Transverse colon (tissue), 4 donors: Measurements from ENCODE around the gene MDFIC. TPM values are rescaled to one million over a fixed set of nuclear protein-coding genes. Genes with fewer than 3 reads are reported as not detected.

ENCODE experiments used
- DNase-seq: peaks from one replicate; pipeline ENCODE4 v3.0.0-alpha.2; 2019
- H3K27ac ChIP-seq, 4 donors: fragments of 200-600 bp; sonication (generic); 2 replicates each; pipeline ENCODE4 v1.5.1; 2016 to 2018; ENCODE audit warnings: inconsistent platforms in 4 of 4
- H3K27me3 ChIP-seq: fragments of 200-600 bp; sonication (generic); 2 replicates; pipeline ENCODE4 v1.5.1; 2017; ENCODE audit warnings: inconsistent platforms
- H3K36me3 ChIP-seq, 4 donors: fragments of 200-600 bp; sonication (generic); 2 replicates each; pipeline ENCODE4 v1.5.1; 2017 to 2019; ENCODE audit warnings: inconsistent platforms in 4 of 4
- H3K4me1 ChIP-seq, 4 donors: fragments of 200-600 bp; sonication (generic); 2 replicates each; pipeline ENCODE4 v1.5.1; 2017 to 2020; ENCODE audit warnings: inconsistent platforms in 4 of 4
- H3K4me3 ChIP-seq, 4 donors: fragments of 200-600 bp; sonication (generic); 1 replicate in 1 of 4; 2 replicates in 3 of 4; pipeline versions ENCODE4 v1.5.1 to v1.6.1; 2017 to 2019; ENCODE audit warnings: inconsistent platforms in 4 of 4
- H3K9me3 ChIP-seq, 2 donors: fragments of 200-600 bp; sonication (generic); 2 replicates each; pipeline ENCODE4 v1.5.1; 2017 to 2019; ENCODE audit warnings: inconsistent platforms in 2 of 2
- EP300 ChIP-seq: sonication (generic); formaldehyde crosslinking; IDR thresholded peaks from one replicate; pipeline ENCODE4 v1.6.1; 2017; ENCODE audit warnings: antibody characterized with exemption, low read depth
- POLR2A ChIP-seq: fragments of 450-650 bp; IDR thresholded peaks from one replicate; pipeline ENCODE4 v1.6.1; 2016; ENCODE audit warnings: antibody characterized with exemption, mild to moderate bottlenecking, moderate library complexity
- POLR2AphosphoS5 ChIP-seq, 3 donors: sonication (generic); formaldehyde crosslinking; IDR thresholded peaks; one replicate each; pipeline ENCODE4 v1.6.1; 2016; ENCODE audit warnings: antibody characterized with exemption in 3 of 3
- whole genome bisulfite sequencing, 2 donors: methylation state at CpG; one replicate each; pipeline ENCODE4 v1.1.5; 2018; ENCODE audit warnings: low coverage in 1 of 2; 5-methylcytosine and 5-hydroxymethylcytosine counted together
- in situ Hi-C, 4 donors: fragments of 200-750 bp; cut with MboI; loops; one replicate each; pipeline versions ENCODE4 v1.15.0 to v1.15.1; 2017; ENCODE audit warnings: low sequenced_read_pairs in 3 of 4, low pct_ligation_motif_present in 1 of 4, low pct_unique_long_range_greater_than_20kb in 1 of 4
- intact Hi-C: fragments of 100-400 bp; cut with DNase I; formaldehyde crosslinking; loops from one replicate; pipeline ENCODE4 v1.15.1; 2023; ENCODE audit warnings: low total_unique reads
- total RNA-seq, 4 donors: library from RNA; depleted of rRNA; stranded (reverse); fragments of >200 nt; gene quantifications; one replicate each; pipeline ENCODE4 v1.1.0, GENCODE V29; 2016
- TF ChIP-seq, protein P1 (sequence below), 5 experiments: fragments of 200-600 bp in 3 of 5; fragments of 450-650 bp in 2 of 5; sonication (generic) in 3 of 5; IDR thresholded peaks; 1 replicate in 2 of 5; 2 replicates in 3 of 5; pipeline ENCODE4 v1.5.1; 2016 to 2017; ENCODE audit warnings: antibody characterized with exemption in 5 of 5, inconsistent platforms in 3 of 5, mild to moderate bottlenecking in 2 of 5, moderate library complexity in 1 of 5

MDFIC gene
- total RNA-seq, 4 donors from 2014 or later: 4.5 to 14.8 (median 9.6) TPM

DNA sequence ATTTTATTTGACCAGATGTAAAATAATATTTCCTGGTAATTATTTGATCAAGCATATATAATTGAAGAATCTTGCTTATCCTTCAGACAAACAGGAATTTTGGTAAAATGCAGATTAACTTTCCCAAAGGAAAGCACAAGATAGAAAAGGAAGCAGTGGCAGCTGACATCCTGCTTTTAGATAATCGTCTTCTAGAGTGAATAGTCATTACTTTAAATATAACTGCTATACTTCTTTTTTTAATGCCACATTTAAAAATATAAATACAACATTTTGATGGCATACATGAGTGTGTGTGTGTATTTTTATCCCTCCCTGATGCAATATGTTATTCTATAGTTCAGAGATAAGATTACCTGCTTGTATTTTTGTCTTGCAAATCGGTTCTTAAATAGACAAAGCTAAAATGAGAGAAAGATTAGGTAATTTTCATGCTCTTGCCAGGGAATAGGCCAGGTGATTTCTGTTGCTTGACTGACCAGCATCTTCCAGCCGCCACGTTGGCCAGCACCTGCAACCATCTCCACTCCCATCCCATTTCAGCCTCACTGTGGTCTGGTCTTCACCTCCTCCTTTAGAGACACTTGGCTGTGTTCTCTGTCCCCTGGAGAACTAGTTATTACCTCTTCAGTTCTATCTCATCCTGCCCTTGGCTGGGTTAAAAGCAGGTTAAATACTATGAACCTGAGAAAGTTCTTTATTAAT is 58.1 kb downstream of the MDFIC start:
- WGBS, 2 donors: 81% methylated on average over 4 of the region's 4 CpGs
- intact Hi-C loops: no loop called here
- in situ Hi-C loops: no loop called here
- H3K36me3 ChIP-seq: no peaks in the 10 kb centered on the region
- H3K27ac ChIP-seq: no peak overlapping the region
- peaks cover 0 to 4% (median 0%) of the 10 kb centered on the region in 4 donors for H3K4me1 ChIP-seq
- DNase-seq: no peak
- H3K9me3 ChIP-seq: no peaks in the 10 kb centered on the region
- no peak for TF ChIP-seq POLR2AphosphoS5 (IDR thresholded peaks at IDR 0.05)
- TF ChIP-seq, protein P1, sequence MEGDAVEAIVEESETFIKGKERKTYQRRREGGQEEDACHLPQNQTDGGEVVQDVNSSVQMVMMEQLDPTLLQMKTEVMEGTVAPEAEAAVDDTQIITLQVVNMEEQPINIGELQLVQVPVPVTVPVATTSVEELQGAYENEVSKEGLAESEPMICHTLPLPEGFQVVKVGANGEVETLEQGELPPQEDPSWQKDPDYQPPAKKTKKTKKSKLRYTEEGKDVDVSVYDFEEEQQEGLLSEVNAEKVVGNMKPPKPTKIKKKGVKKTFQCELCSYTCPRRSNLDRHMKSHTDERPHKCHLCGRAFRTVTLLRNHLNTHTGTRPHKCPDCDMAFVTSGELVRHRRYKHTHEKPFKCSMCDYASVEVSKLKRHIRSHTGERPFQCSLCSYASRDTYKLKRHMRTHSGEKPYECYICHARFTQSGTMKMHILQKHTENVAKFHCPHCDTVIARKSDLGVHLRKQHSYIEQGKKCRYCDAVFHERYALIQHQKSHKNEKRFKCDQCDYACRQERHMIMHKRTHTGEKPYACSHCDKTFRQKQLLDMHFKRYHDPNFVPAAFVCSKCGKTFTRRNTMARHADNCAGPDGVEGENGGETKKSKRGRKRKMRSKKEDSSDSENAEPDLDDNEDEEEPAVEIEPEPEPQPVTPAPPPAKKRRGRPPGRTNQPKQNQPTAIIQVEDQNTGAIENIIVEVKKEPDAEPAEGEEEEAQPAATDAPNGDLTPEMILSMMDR (IDR thresholded peaks at IDR 0.05): no peak
- no peak for TF ChIP-seq POLR2A
- no peak for TF ChIP-seq EP300
- no peaks in the 10 kb centered on the region for H3K27me3 ChIP-seq
- H3K4me3 ChIP-seq: no peak overlapping the region

GRCh38 chr7:114981323-114981722 is 59.4 kb downstream of the MDFIC start:
- Histone ChIP-seq H3K4me3 (no peak overlapping the region), H3K9me3 (no peaks in the 10 kb centered on the region), H3K4me1 (peaks cover 0 to 4% (median 0%) of the 10 kb centered on the region in 4 donors), H3K36me3 (no peaks in the 10 kb centered on the region), H3K27me3 (no peaks in the 10 kb centered on the region), H3K27ac (no peak overlapping the region)
- intact Hi-C loops: no loop called here
- in situ Hi-C loops: no loop called here
- no peak for DNase-seq
- 70 to 84% methylated on average over 2 of the region's 2 CpGs for WGBS, 2 donors
- TF ChIP-seq POLR2A: no peak
- TF ChIP-seq, protein P1 (IDR thresholded peaks at IDR 0.05): no peak
- TF ChIP-seq EP300: no peak
- TF ChIP-seq POLR2AphosphoS5 (IDR thresholded peaks at IDR 0.05): no peak

DNA sequence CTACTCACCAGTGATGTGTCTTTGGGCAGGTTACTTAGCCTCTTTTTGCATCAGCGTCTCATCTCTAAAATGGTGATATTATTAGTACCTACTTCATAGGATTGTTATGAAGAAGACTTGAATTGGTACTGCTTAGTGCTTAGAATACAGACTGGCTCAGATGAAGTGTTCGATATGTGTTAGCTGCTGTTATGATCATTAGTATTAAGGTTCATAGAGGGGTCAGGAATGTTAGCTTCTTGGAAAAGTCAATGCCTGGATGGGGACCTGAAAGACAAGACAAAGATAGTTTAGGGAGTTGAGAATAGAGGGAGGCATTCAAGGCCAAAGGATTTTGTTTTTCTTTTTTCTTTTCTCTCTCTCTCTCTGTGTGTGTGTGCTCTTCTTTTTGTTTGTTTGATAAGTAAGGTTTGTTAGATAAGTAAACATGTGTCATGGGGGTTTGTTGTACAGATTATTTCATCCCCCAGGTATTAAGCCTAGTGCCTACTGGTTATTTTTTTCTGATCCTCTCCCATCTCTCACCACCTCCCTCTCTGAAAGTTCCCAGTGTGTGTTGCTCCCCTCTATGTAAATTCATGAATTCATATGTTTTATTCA is 63.3 kb downstream of the MDFIC start:
- intact Hi-C loops (no loop called here), in situ Hi-C loops (no loop called here)
- H3K27ac ChIP-seq: no peak overlapping the region
- 86 to 91% methylated on average over 2 of the region's 2 CpGs for WGBS, 2 donors
- H3K9me3 ChIP-seq: no peaks in the 10 kb centered on the region
- H3K36me3 ChIP-seq: no peaks in the 10 kb centered on the region
- TF ChIP-seq, protein P1 (IDR thresholded peaks at IDR 0.05): no peak
- TF ChIP-seq POLR2AphosphoS5 (IDR thresholded peaks at IDR 0.05): no peak
- no peak for TF ChIP-seq EP300
- no peak for TF ChIP-seq POLR2A
- H3K27me3 ChIP-seq: no peaks in the 10 kb centered on the region
- H3K4me1 ChIP-seq: peaks cover 0 to 13% (median 4%) of the 10 kb centered on the region in 4 donors
- no peak overlapping the region for H3K4me3 ChIP-seq
- DNase-seq: no peak

- 88 to 94% methylated on average over 3 of the region's 3 CpGs for WGBS, 2 donors
- in situ Hi-C loops: no loop called here
- H3K4me1 ChIP-seq: peaks cover 0 to 13% (median 4%) of the 10 kb centered on the region in 4 donors
These were observed 64.6 kb downstream of the MDFIC start for GRCh38 chr7:114986190-114987180.

More at GRCh38 chr7:114986190-114987180, 64.6 kb downstream of the MDFIC start:
- Histone ChIP-seq H3K27me3 (no peaks in the 10 kb centered on the region), H3K9me3 (no peaks in the 10 kb centered on the region), H3K27ac (no peak overlapping the region), H3K4me3 (no peak overlapping the region), H3K36me3 (no peaks in the 10 kb centered on the region)
- DNase-seq: no peak
- intact Hi-C loops: no loop called here
- no peak for TF ChIP-seq POLR2A
- TF ChIP-seq EP300: no peak
- no peak for TF ChIP-seq POLR2AphosphoS5 (IDR thresholded peaks at IDR 0.05)
- TF ChIP-seq, protein P1 (IDR thresholded peaks at IDR 0.05): no peak
